ENCODE results near the gene C12orf57.

Gene C12orf57

GRCh38 chr12:6954316-6955107 lies 10.7 kb downstream of the C12orf57 start:
- DNase-seq: no peak

GRCh38 chr12:6955108-6956020 lies 11.5 kb downstream of the C12orf57 start:
- DNase-seq: no peak

- peak; percentile 41 for DNase-seq
Observed at GRCh38 chr12:6956021-6956727, 12.4 kb downstream of the C12orf57 start.

- DNase-seq: peak; percentile 48
Observed at GRCh38 chr12:6957151-6957701, 13.4 kb downstream of the C12orf57 start.

GRCh38 chr12:6957741-6958608 lies 14.2 kb downstream of the C12orf57 start:
- DNase-seq: no peak

- no peak for DNase-seq
Observed at GRCh38 chr12:6958609-6959057, 14.8 kb downstream of the C12orf57 start.

GRCh38 chr12:6959058-6959804 lies 15.4 kb downstream of the C12orf57 start:
- DNase-seq: peak; percentile 83

GRCh38 chr12:6959805-6960592 lies 16.2 kb downstream of the C12orf57 start:
- DNase-seq: no peak

- peak; percentile 42 for DNase-seq
Observed at GRCh38 chr12:6960593-6961277, 16.9 kb downstream of the C12orf57 start.

GRCh38 chr12:6961278-6961694 lies 17.5 kb downstream of the C12orf57 start:
- peak; percentile 91 for DNase-seq

GRCh38 chr12:6961695-6962284 lies 18.0 kb downstream of the C12orf57 start:
- peak; percentile 51 for DNase-seq

GRCh38 chr12:6962285-6963015 lies 18.6 kb downstream of the C12orf57 start:
- no peak for DNase-seq

- no peak for DNase-seq
Observed at GRCh38 chr12:6963016-6963731, 19.4 kb downstream of the C12orf57 start.

GRCh38 chr12:6963791-6964413 lies 20.1 kb downstream of the C12orf57 start:
- DNase-seq: no peak

- no peak for DNase-seq
Observed at GRCh38 chr12:6964605-6965025, 20.8 kb downstream of the C12orf57 start.

- peak; percentile 90 for DNase-seq
Observed at GRCh38 chr12:6965026-6965661, 21.3 kb downstream of the C12orf57 start.

GRCh38 chr12:6965714-6966113 lies 21.9 kb downstream of the C12orf57 start:
- DNase-seq: no peak
